Measurements from ENCODE around the gene CCDC171.

DNA sequence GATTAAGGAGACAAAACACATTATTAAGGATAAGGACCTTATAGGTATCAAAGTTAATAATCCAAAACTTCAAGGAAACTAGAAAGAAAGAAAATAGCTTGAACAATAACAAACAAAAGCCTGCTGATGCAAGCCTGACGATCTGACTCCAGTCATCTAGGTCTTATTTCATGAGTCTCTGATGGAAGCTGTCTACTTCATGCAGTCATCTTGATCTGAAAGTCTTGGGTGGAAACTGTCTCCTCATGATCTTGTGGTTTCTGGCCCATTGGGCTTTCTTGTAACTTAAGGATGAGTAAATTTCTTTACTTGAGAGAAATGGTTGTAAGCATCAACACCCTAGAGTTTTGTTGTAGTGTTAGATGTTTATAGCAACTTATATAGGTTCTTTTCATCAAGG, 21.5 kb upstream of the CCDC171 start:
- TF ChIP-seq, protein P1, sequence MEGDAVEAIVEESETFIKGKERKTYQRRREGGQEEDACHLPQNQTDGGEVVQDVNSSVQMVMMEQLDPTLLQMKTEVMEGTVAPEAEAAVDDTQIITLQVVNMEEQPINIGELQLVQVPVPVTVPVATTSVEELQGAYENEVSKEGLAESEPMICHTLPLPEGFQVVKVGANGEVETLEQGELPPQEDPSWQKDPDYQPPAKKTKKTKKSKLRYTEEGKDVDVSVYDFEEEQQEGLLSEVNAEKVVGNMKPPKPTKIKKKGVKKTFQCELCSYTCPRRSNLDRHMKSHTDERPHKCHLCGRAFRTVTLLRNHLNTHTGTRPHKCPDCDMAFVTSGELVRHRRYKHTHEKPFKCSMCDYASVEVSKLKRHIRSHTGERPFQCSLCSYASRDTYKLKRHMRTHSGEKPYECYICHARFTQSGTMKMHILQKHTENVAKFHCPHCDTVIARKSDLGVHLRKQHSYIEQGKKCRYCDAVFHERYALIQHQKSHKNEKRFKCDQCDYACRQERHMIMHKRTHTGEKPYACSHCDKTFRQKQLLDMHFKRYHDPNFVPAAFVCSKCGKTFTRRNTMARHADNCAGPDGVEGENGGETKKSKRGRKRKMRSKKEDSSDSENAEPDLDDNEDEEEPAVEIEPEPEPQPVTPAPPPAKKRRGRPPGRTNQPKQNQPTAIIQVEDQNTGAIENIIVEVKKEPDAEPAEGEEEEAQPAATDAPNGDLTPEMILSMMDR (IDR thresholded peaks at IDR 0.05): no peak
- no peak for TF ChIP-seq EP300 (IDR thresholded peaks at IDR 0.05)

Data from suprapubic skin (tissue), 3 donors.